ENCODE results near the gene PNPLA6. TPM values are rescaled to one million over a fixed set of nuclear protein-coding genes. Genes with fewer than 3 reads are reported as not detected.

The PNPLA6 gene
- total and polyA plus RNA-seq, 2 of the 4 experiments (the other 2 are of a cell fraction) = 17.9 to 52.7 TPM

GRCh38 chr19:7497292-7497691, 38.2 kb upstream of the PNPLA6 start:
- DNase-seq = no peak

More at GRCh38 chr19:7497292-7497691, 38.2 kb upstream of the PNPLA6 start:
- Histone ChIP-seq H3K27me3 (ENCODE audit: control insufficient read depth, insufficient read depth, low read length) (peaks cover 17% of the 10 kb centered on the region), H3K4ac (ENCODE audit: low read depth, low read length) (no peak overlapping the region), H3K27ac (ENCODE audit: insufficient read depth, low read length) (no peak overlapping the region), H2BK5ac (ENCODE audit: low read depth, low read length, poor library complexity, severe bottlenecking) (no peak overlapping the region), H4K91ac (ENCODE audit: insufficient read depth, low read depth, low read length) (no peak overlapping the region), H3K9me3 (ENCODE audit: control insufficient read depth, insufficient read depth, low read length) (no peaks in the 10 kb centered on the region), H3K36me3 (ENCODE audit: control insufficient read depth, insufficient read depth, low read length) (no peaks in the 10 kb centered on the region), H3K9me1 (ENCODE audit: insufficient read depth, low read length) (no peaks in the 10 kb centered on the region), H3K4me2 (ENCODE audit: low read depth, low read length) (no peak overlapping the region), H3K56ac (ENCODE audit: extremely low read depth, insufficient read depth, low read length) (no peak overlapping the region), H2BK20ac (ENCODE audit: low read depth, low read length) (no peak overlapping the region), H3K4me3 (ENCODE audit: insufficient read depth, low read depth, low read length) (no peak overlapping the region), H2BK120ac (ENCODE audit: low read depth, low read length) (no peak overlapping the region), H2BK15ac (ENCODE audit: low read depth, low read length) (no peak overlapping the region), H4K20me1 (ENCODE audit: insufficient read depth, low read length) (no peaks in the 10 kb centered on the region), H2AFZ (replicated peaks; ENCODE audit: low read length, poor library complexity) (no peak overlapping the region), H3K4me1 (ENCODE audit: control insufficient read depth, insufficient read depth, low read length) (peaks cover 4% of the 10 kb centered on the region; the same call in 1 of the 2 replicates), H2AK9ac (replicated peaks; ENCODE audit: low read depth, low read length, poor library complexity) (no peak overlapping the region), H2AK5ac (ENCODE audit: low read depth, low read length) (no peak overlapping the region), H3K23ac (ENCODE audit: low read depth, low read length) (no peak overlapping the region), H4K8ac (ENCODE audit: low read depth in 2 of 2, low read length in 2 of 2) (no peak overlapping the region), H3K14ac (replicated peaks; ENCODE audit: low read depth, low read length) (no peak overlapping the region), H3K9ac (ENCODE audit: low read depth, low read length) (no peak overlapping the region), H3K18ac (ENCODE audit: low read depth, low read length) (no peak overlapping the region), H3K79me1 (ENCODE audit: low read depth in 1 of 2, low read length in 2 of 2) (no peaks in the 10 kb centered on the region), H4K5ac (ENCODE audit: low read depth, low read length) (no peak overlapping the region)
- ChIA-PET POLR2A (ENCODE audit: unreplicated experiment) (no interaction called here), CTCF (interaction anchor here (0.7 to 2.6 kb wide), 8 partner anchors 9 to 99 kb away, joined by 3 to 8 read pairs (median 3); no protein-coding TSS in a partner anchor)
- TF ChIP-seq BHLHE40 (IDR thresholded peaks at IDR 0.05; ENCODE audit: low read depth, low read length) = no peak
- TF ChIP-seq RAD21 (IDR thresholded peaks at IDR 0.05; ENCODE audit: low read length) = peak; percentile 22
- TF ChIP-seq, protein P1, sequence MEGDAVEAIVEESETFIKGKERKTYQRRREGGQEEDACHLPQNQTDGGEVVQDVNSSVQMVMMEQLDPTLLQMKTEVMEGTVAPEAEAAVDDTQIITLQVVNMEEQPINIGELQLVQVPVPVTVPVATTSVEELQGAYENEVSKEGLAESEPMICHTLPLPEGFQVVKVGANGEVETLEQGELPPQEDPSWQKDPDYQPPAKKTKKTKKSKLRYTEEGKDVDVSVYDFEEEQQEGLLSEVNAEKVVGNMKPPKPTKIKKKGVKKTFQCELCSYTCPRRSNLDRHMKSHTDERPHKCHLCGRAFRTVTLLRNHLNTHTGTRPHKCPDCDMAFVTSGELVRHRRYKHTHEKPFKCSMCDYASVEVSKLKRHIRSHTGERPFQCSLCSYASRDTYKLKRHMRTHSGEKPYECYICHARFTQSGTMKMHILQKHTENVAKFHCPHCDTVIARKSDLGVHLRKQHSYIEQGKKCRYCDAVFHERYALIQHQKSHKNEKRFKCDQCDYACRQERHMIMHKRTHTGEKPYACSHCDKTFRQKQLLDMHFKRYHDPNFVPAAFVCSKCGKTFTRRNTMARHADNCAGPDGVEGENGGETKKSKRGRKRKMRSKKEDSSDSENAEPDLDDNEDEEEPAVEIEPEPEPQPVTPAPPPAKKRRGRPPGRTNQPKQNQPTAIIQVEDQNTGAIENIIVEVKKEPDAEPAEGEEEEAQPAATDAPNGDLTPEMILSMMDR (conservative IDR thresholded peaks at IDR 0.05; ENCODE audit: low read depth, low read length) = peak; percentile 34; the same call in 1 of the 2 replicates
- no peak for TF ChIP-seq RFX5 (IDR thresholded peaks at IDR 0.05; ENCODE audit: low read depth, low read length)
- no peak for TF ChIP-seq MAZ (IDR thresholded peaks at IDR 0.05; ENCODE audit: borderline replicate concordance, low read depth, low read length)
- BruUV-seq (replicated peaks) = no TSS peak
- ATAC-seq (ENCODE audit: low read depth) = peak; percentile 71
- intact Hi-C loops (cut with micrococcal nuclease) = no loop called here
- no CpG with 5 or more reads among the region's 7 CpGs for WGBS, 2 experiments (ENCODE audit: extremely low coverage in 2 of 2, insufficient read length in 1 of 2)
- in situ Hi-C loops (cut with MboI; ENCODE audit: low sequenced_read_pairs) = no loop called here
- dilution Hi-C loops (cut with HindIII; ENCODE audit: low sequenced_read_pairs, unreplicated experiment) = no loop called here
